Effector memory CD8-positive, alpha-beta T cell (primary cell): ENCODE data around the gene FOXS1.
A peak's percentile ranks its signal among the peaks of the same experiment; 100 is the strongest.
"Not testable (repeated sequence)": the region's sequence is repeated elsewhere in the genome, so short reads cannot be mapped to it uniquely, and the experiment has no call there.

Source experiments
- ATAC-seq: fragments of 150-1000 bp; cut with Tn5 transposase; replicated peaks from 2 replicates; pipeline ENCODE4 v1.10.0; 2021; ENCODE audit warnings: mild to moderate bottlenecking, moderate library complexity
- DNase-seq, 3 experiments: peaks; one replicate each; pipeline ENCODE4 v3.0.0; 2021
- H3K27ac Mint-ChIP-seq, 2 donors: one replicate each; pipeline ENCODE4 v1.8.0; 2022; ENCODE audit warnings: mild to moderate bottlenecking in 2 of 2, mixed read lengths in 2 of 2, moderate library complexity in 2 of 2
- H3K27me3 Mint-ChIP-seq, 2 donors: one replicate each; pipeline ENCODE4 v1.8.0; 2022; ENCODE audit warnings: mixed read lengths in 2 of 2
- H3K36me3 Mint-ChIP-seq: one replicate; pipeline ENCODE4 v1.8.0; 2022; ENCODE audit warnings: mild to moderate bottlenecking, moderate library complexity, mixed read lengths; ENCODE audit not compliant: insufficient read depth
- H3K4me1 Mint-ChIP-seq, 2 donors: one replicate each; pipeline ENCODE4 v1.8.0; 2022; ENCODE audit warnings: low read depth in 2 of 2, mixed read lengths in 2 of 2
- H3K4me3 Mint-ChIP-seq, 2 donors: one replicate each; pipeline ENCODE4 v1.8.0; 2022; ENCODE audit warnings: mild to moderate bottlenecking in 2 of 2, mixed read lengths in 2 of 2, moderate library complexity in 2 of 2
- H3K9me3 Mint-ChIP-seq, 2 donors: one replicate each; pipeline ENCODE4 v1.8.0; 2022; ENCODE audit warnings: mixed read lengths in 2 of 2

The FOXS1 gene

DNA sequence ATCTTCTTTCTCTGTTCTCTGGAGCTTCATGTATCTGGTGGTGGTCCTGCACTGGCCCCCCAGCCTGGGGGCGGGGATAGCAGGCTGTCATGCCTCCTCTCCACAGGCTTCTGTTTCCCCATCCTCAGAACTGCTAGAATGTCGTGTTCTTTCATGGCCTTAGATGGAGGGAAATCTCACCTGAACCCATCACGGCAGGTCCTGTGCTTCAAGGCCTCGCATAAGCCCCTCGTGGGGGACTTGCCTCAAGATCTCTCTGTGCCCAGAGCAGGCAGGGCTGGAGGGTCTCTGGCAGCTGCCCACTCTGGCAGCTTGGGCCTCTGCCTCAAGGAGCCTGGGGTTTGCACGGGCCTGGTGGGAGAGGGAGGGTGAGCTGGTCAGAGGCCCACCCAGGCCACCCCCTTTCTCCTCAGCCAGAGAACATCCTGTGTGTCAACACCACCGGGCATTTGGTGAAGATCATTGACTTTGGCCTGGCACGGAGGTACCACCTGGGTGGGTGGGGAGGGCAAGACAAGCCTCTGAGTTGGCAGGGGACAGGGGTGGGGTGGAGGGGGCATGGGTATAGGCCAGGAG lies 14.9 kb downstream of the FOXS1 start:
- Mint-ChIP-seq H3K27ac (no peak overlapping the region), H3K27me3 (no peaks in the 10 kb centered on the region), H3K4me3 (no peak overlapping the region), H3K9me3 (no peaks in the 10 kb centered on the region), H3K36me3 (no peaks in the 10 kb centered on the region), H3K4me1 (peaks cover 0 to 4% of the 10 kb centered on the region in 2 donors)
- ATAC-seq: no peak
- no peak for DNase-seq

DNA sequence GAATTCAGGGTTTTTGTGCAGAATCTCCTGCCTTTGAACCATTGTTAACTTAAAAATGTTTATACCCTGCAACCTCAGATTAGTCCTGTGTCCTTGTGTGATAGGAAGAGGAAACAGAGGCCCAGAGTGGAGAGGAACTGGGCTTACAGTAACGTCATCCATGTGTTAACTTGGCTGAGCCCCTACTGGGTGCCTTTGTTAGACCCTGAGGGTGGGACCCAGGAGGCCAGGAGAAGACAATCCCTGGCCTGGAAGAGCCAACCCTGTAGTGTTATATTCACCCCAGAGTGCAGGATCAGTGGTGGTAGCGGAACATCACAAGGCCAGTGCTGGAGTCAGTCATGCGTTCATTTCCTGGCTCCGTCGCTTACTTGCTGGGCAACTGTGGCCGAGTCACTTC lies 15.7 kb downstream of the FOXS1 start:
- no peak overlapping the region for H3K4me3 Mint-ChIP-seq
- ATAC-seq (no peak), DNase-seq (no peak)
- H3K36me3 Mint-ChIP-seq: no peaks in the 10 kb centered on the region
- no peaks in the 10 kb centered on the region for H3K9me3 Mint-ChIP-seq
- H3K27ac Mint-ChIP-seq: no peak overlapping the region
- peaks cover 0 to 2% of the 10 kb centered on the region in 2 donors for H3K4me1 Mint-ChIP-seq
- H3K27me3 Mint-ChIP-seq: no peaks in the 10 kb centered on the region

DNA sequence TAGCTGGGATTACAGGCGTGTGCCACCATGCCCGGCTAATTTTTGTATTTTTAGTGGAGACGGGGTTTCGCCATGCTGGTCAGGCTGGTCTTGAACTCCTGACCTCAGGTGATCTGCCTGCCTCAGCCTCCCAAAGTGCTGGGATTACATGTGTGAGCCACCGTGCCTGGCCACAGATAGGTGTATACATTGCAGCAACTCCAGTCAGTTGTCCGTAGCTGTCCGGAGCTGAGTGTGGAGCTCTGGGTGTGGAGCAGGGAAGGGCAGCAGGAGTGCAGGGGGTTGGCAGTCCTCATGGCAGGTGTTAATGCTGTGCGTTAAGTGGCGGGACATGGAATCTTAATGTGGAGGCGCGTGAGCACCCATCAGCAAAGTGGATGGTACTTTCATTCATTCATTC lies 17.4 kb downstream of the FOXS1 start:
- H3K4me1 Mint-ChIP-seq, H3K27me3 Mint-ChIP-seq, H3K27ac Mint-ChIP-seq, H3K9me3 Mint-ChIP-seq, H3K4me3 Mint-ChIP-seq, DNase-seq, H3K36me3 Mint-ChIP-seq, ATAC-seq: not testable (repeated sequence)

DNA sequence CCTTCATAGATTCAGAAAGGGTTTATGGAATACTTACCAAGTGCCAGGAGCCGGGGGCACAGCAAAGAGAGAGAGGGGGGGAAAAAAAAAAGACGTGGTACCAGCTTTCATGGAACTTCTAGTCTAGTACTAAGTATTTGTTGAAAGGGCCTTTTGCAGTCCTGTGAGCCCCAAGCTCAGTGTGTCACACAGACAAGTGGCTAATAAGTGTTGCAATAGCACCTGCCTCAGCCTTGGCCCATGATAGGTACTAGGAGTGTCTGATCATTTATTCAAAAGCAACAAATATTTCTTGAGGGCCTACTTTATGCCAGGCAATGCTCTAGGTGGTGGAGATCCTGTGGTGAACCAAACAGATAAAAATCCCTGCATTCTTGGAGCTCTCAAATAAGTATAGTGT lies 18.3 kb downstream of the FOXS1 start:
- DNase-seq: no peak
- Mint-ChIP-seq H3K27ac (no peak overlapping the region), H3K36me3 (no peaks in the 10 kb centered on the region), H3K4me3 (no peak overlapping the region), H3K27me3 (no peaks in the 10 kb centered on the region), H3K4me1 (peaks cover 4% of the 10 kb centered on the region in 2 donors), H3K9me3 (no peaks in the 10 kb centered on the region)
- no peak for ATAC-seq

DNA sequence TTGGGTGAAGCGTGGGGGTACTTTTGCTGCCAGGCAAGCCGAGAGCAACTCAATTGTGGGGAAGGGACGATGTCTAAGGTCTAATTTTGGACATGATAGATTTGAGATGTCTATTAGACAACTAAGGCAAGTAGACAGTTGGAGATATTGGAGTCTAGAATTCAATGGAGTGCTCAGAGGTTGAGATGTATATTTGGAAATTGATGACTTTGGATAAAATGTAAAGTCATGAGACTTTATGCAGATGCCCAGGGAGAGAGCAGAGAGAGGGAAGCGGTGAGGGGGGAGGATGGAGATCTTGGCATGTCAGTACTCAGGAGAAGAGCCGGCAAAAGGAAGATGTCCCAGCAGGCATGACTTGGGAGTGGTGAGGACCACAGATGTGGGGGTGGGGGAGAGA lies 19.3 kb downstream of the FOXS1 start:
- no peaks in the 10 kb centered on the region for H3K27me3 Mint-ChIP-seq
- ATAC-seq: no peak
- no peak overlapping the region for H3K4me3 Mint-ChIP-seq
- H3K27ac Mint-ChIP-seq: no peak overlapping the region
- H3K9me3 Mint-ChIP-seq: no peaks in the 10 kb centered on the region
- H3K36me3 Mint-ChIP-seq: no peaks in the 10 kb centered on the region
- no peak for DNase-seq
- peaks cover 4% of the 10 kb centered on the region in 2 donors for H3K4me1 Mint-ChIP-seq

DNA sequence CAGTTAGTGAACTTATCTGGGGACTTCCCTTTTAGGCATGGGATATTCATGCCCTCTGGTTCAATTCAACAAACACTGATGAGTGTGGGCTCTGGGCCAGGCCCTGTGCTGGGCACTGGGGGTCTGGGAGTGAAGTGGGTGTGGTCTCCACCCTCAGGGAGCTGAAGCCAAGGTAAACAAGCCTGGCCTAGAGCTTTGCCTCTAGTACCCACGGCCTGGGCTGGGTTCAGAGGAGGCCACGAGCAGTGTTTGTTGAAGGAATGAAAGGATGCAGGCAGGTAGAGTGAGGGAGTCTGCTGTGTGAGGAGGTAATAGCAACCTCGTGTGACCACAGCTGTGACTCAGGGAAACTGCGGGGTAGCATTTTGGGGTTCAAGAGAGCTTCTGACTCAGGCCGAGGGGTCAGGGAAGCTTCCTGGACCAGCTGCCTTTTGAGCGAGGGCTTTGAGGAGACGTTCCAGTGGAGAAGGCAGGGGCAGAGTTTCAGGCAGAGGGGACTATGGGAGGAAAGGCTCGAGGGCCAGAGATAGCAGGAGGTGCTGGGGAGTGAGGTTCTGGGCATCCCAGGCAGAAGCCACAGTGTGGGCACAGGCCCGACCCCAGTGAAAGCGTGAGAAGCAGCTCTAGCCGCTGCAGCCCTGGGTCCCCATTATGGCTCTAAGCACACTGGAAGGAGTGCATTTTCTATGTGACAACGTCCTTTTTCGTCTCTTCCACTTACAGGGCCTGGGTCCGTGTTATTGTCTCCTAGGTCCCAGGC lies 20.7 kb downstream of the FOXS1 start:
- Mint-ChIP-seq H3K9me3 (no peaks in the 10 kb centered on the region), H3K27me3 (no peaks in the 10 kb centered on the region), H3K27ac (no peak overlapping the region), H3K36me3 (no peaks in the 10 kb centered on the region), H3K4me1 (peaks cover 4% of the 10 kb centered on the region in 2 donors), H3K4me3 (no peak overlapping the region)
- DNase-seq (no peak), ATAC-seq (no peak)

DNA sequence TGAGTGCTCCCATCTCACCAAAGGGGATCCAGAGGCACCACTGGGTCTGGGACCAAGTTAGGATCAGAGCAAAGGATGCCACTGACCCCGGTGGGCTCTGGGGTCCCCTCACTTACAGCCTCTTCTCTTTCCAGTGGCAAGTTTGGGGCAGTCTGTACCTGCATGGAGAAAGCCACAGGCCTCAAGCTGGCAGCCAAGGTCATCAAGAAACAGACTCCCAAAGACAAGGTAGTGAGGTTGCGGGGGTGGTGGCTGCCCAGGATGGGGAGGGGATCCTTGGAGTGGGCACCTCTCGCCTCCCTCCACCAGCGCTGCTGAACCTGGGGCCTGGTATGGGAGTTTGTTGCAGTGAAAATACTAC lies 21.3 kb downstream of the FOXS1 start:
- ATAC-seq: no peak
- no peaks in the 10 kb centered on the region for H3K36me3 Mint-ChIP-seq
- no peaks in the 10 kb centered on the region for H3K27me3 Mint-ChIP-seq
- no peaks in the 10 kb centered on the region for H3K9me3 Mint-ChIP-seq
- DNase-seq: no peak
- H3K27ac Mint-ChIP-seq: no peak overlapping the region
- H3K4me1 Mint-ChIP-seq: peaks cover 4% of the 10 kb centered on the region in 2 donors
- no peak overlapping the region for H3K4me3 Mint-ChIP-seq

DNA sequence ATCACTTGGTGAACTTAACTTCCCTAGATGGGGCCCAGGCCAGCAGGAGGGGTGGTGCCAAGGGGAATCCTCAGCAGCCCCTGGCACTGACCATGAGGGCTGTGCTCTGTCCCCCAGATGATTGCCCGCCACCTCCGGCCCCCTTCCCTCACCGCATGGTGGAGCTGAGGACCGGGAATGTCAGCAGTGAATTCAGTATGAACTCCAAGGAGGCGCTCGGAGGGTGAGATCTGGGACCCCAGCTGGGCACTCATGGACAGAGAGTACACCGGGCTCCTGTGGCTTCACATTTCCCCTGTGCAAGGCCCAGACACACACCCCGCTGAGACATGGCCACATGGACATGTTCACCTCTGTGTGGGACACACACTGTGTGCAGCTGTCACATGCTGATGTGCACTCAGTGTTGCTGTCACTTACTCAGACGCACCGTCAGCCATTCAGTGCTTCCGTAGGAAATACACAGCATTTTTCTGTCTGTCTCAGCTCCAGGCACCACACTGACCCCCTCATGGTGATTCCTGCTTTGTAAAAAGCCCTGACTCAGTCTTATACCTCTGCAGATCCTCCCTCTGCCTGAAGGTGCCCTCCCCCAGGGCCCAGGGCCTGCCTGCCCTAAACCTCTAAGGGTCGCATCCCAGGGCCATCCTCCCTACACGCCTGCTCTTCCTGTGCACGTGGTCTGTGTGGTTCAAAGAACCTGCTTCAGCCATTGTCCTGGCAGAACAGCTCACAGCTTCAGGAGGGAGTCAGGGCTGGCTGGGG lies 21.9 kb downstream of the FOXS1 start:
- peaks cover 4% of the 10 kb centered on the region in 2 donors for H3K4me1 Mint-ChIP-seq
- no peak overlapping the region for H3K27ac Mint-ChIP-seq
- ATAC-seq (no peak), DNase-seq (no peak)
- H3K9me3 Mint-ChIP-seq: no peaks in the 10 kb centered on the region
- no peaks in the 10 kb centered on the region for H3K27me3 Mint-ChIP-seq
- no peak overlapping the region for H3K4me3 Mint-ChIP-seq
- H3K36me3 Mint-ChIP-seq: no peaks in the 10 kb centered on the region

DNA sequence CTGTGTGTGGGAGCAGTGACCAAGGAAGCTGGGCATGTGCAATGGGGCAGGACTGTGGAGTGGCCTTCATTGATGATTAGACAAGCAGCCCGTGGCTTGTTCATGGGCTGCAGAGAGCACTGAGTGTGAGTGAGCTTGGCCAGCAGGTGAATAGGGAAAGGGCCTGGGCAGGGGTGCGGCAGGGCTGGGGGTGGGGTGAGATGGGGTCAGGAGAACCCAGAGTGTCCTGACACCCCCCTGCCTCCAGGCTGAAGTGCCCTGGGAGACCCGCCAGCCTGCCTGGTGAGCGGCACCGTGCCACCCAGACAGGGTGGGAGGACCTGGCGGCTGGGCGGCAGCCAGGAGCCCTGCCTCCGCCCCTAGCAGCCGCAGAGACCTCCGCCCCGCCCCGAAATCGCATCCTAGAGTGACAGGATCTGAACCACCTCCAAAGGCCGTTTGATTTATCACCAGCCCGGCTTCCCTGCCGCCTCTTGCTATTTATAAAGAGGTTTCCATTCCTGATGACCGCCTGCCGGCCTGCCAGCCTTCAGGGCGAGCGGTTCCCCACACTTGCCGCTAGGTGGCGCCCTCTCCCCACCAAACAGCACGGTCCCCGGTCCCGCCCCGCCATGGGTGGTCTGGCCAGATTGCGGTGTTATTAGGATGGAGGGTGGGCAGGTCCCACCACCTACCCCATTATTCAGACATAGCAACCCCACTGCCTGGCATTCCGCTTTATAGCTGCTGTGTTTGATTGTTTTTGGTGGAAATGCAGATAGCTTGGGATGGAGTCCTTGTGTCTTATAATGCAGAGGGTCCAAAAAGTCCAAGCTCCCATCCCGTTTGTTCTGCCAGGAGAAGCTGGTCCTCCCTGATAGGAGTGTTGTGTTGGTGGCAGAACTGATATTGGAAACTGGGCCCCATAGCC lies 22.7 kb downstream of the FOXS1 start:
- Mint-ChIP-seq H3K4me3 (peak overlapping the region in 1 of 2 donors; percentile 59), H3K27me3 (no peaks in the 10 kb centered on the region), H3K4me1 (peaks cover 4% of the 10 kb centered on the region in 2 donors), H3K36me3 (no peaks in the 10 kb centered on the region), H3K9me3 (no peaks in the 10 kb centered on the region), H3K27ac (no peak overlapping the region)
- peak; percentile 72 to 75 (median 75) for DNase-seq
- ATAC-seq: peak; percentile 90

DNA sequence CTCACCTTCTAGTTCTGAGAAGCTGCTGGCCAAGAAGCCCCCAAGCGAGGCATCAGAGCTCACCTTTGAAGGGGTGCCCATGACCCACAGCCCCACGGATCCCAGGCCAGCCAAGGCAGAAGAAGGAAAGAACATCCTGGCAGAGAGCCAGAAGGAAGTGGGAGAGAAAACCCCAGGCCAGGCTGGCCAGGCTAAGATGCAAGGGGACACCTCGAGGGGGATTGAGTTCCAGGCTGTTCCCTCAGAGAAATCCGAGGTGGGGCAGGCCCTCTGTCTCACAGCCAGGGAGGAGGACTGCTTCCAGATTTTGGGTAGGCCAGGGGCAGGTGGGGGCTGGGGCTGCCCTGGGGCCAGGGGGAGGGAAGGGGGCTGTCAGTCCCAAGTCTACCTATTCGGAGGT lies 24.0 kb downstream of the FOXS1 start:
- ATAC-seq: no peak

DNA sequence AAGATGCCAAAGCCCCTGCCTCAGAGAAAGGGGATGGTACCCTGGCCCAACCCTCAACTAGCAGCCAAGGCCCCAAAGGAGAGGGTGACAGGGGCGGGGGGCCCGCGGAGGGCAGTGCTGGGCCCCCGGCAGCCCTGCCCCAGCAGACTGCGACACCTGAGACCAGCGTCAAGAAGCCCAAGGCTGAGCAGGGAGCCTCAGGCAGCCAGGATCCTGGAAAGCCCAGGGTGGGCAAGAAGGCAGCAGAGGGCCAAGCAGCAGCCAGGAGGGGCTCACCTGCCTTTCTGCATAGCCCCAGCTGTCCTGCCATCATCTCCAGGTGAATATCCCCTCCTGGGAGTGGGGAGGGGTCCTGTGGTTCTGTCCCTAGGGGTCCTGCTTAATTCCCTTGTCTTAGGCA lies 25.2 kb downstream of the FOXS1 start:
- Mint-ChIP-seq H3K27ac (no peak overlapping the region), H3K27me3 (no peaks in the 10 kb centered on the region), H3K4me3 (no peak overlapping the region), H3K4me1 (peaks cover 4% of the 10 kb centered on the region in 2 donors), H3K9me3 (no peaks in the 10 kb centered on the region), H3K36me3 (no peaks in the 10 kb centered on the region)
- DNase-seq: no peak
- no peak for ATAC-seq

More for the DNA sequence above, 24.0 kb downstream of the FOXS1 start:
- H3K4me1 Mint-ChIP-seq: peaks cover 4% of the 10 kb centered on the region in 2 donors
- no peaks in the 10 kb centered on the region for H3K9me3 Mint-ChIP-seq
- H3K27ac Mint-ChIP-seq: no peak overlapping the region
- H3K27me3 Mint-ChIP-seq: no peaks in the 10 kb centered on the region
- H3K4me3 Mint-ChIP-seq: no peak overlapping the region
- H3K36me3 Mint-ChIP-seq: no peaks in the 10 kb centered on the region
- DNase-seq: no peak

DNA sequence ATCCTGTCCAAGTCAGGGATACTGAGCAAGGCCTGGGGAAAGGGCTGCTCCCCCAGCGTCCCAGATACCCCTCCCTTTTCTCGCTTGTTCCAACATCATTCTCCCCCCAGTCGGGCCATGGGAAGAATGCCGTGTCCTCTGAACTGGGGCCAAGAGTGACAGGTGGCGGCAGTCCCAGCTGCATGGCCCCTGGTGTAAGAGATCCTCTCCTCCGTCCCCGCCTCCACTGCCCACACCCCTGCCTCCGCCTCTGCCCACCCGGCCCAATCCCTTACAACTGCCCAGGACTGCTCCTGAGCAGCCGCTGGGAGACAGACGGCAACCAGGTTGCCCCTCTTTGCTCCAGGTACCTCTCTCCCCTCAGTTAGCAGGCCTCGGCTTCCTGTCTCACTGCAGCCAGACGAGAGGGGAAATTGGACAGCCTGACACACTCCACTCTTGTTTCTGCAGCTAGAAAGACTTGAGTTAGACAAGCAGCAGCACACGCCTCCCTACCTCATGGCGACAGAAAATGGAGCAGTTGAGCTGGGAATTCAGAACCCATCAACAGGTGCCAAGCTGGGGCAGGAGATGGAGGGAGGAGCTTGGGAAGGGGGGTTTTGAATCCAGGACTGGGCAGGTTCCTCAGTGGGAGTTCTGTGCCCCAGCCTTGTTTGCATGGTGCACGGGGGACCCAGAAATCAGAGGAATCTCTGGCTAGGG lies 26.2 kb downstream of the FOXS1 start, which contains the start of gene MYLK2:
Gene MYLK2, plus strand, starts transcription at position 274 of the 702 bp plus-strand sequence. Its CDS starts 225 bp downstream, at position 499.
- Mint-ChIP-seq H3K27me3 (no peaks in the 10 kb centered on the region), H3K27ac (no peak within 1 kb of the TSS), H3K9me3 (no peaks in the 10 kb centered on the region), H3K4me1 (peaks cover 4% of the 10 kb centered on the region in 2 donors), H3K4me3 (no peak within 1 kb of the TSS), H3K36me3 (no peaks in the 10 kb centered on the region)
- ATAC-seq: no peak
- DNase-seq: no peak
